Transverse colon (tissue), 3 donors: ENCODE data around the gene NUAK2.

Source experiments
- CTCF ChIP-seq, 5 experiments: fragments of 200-600 bp in 3 of 5; fragments of 450-650 bp in 2 of 5; sonication (generic) in 3 of 5; IDR thresholded peaks; 1 replicate in 2 of 5; 2 replicates in 3 of 5; pipeline ENCODE4 v1.5.1; 2016 to 2017; ENCODE audit warnings: antibody characterized with exemption in 5 of 5, inconsistent platforms in 3 of 5, mild to moderate bottlenecking in 2 of 5, moderate library complexity in 1 of 5
- EP300 ChIP-seq: sonication (generic); formaldehyde crosslinking; IDR thresholded peaks from one replicate; pipeline ENCODE4 v1.6.1; 2017; ENCODE audit warnings: antibody characterized with exemption, low read depth
- POLR2A ChIP-seq: fragments of 450-650 bp; IDR thresholded peaks from one replicate; pipeline ENCODE4 v1.6.1; 2016; ENCODE audit warnings: antibody characterized with exemption, mild to moderate bottlenecking, moderate library complexity

GRCh38 chr1:205287076-205287475 is 34.5 kb downstream of the NUAK2 start:
- no peak for TF ChIP-seq CTCF (IDR thresholded peaks at IDR 0.05)
- TF ChIP-seq EP300 = no peak
- TF ChIP-seq POLR2A = no peak
